ENCODE results near the gene ANKRD12.
A peak's percentile ranks its signal among the peaks of the same experiment; 100 is the strongest.

The ANKRD12 gene

DNA sequence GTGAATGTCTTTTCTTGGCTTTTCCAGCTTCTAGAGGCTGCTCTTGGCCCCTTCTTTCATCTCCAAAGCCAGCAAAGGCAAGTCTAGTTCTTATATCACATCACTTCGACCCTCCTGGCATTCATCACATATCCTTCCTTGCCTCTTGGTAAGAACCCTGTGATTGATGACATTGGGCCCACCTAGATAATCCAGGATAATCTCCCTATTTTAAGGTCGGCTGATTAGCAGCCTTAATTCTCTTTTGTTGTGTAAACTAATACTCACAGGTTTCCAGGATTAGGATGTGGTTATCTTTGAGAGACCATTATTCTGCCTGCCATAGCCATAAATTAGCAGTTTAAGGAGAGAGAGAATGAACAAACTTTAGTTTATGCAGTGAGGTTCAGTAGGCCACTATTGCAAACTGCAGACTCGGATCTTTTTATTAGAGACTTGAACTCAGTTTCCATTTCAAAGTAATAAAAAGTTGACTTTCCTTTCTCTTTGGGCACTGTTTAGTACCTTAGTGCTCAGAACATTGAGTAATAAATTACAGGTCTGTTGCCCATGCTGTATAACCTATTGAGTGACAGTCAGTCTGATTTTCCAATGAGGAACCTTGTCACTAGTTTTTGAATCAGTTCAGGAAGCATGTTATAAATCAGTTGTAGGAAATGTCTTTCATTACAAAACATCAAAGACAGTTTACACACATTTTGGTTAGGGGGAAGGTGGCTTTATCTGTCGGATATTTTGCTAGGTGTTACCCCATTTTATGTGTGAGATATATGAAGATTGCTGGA, 29.6 kb upstream of the ANKRD12 start:
- no peak for DNase-seq (ENCODE audit: low spot score)

DNA sequence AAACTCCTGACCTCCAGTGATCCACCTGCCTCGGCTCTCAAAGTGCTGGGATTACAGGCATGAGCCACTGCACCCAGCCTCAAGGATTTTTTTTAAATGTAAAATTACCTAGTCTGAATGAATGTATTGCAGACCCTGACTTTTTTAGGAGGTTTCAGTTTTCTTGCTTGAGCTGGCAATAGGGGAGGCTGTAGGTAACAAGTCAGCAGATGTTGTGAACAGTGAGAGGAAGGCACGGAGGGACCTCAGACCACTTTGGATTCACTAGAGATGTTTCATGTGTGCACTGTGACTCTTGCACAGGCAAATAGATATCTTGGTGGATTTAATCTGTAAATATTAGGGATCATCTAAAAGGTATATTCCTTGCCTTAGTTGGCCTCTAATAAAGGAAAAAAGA, 27.7 kb upstream of the ANKRD12 start:
- DNase-seq (ENCODE audit: low spot score): no peak

DNA sequence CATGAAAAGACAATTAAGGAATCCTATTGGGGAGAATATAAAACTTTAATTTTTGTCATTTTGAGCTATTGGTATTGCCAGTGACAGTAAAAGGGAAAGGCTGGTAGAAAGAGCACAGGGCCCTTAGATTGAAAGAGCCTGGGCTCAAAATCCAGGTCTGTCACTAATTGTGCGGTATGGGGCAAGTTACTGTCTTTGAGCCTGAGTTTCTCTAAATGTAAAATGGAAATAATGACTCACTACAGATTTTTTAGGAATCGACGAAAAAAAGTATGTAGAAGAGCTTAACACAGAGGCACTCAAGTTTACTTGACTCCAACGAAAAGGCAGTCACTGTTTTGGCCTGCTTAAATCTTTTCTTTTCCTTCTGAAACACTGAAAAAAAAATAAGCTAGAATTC, 27.1 kb upstream of the ANKRD12 start:
- no peak for DNase-seq (ENCODE audit: low spot score)

DNA sequence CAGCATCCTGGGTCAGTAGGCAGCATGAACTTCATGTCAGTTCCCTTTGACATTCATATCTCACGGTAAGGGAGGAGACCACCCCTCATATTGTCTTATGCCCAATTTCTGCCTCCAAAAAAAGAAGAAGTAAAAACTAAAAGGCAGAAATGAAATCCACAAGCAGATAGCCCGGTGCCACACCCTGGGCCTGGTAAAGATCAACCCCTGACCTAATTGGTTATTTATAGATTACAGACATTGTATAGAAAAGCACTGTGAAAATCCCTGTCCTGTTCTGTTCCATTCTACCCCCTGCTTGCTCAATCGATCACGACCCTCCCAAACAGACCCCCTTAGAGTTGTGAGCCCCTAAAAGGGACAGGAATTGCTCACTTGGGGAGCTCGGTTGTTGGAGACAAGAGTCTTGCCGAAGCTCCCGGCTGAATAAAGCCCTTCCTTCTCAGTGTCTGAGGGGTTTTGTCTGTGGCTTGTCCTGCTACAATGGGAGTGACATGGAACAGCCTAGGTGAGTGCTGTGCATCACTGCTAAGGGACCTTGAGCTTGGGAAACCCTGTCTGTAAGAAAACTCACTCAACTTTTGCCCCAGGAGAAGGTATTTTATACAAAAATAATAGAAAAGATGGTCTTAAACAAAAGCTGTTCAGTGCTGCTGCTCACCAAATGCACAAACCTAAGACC, 23.0 kb upstream of the ANKRD12 start:
- no peak for DNase-seq (ENCODE audit: low spot score)

DNA sequence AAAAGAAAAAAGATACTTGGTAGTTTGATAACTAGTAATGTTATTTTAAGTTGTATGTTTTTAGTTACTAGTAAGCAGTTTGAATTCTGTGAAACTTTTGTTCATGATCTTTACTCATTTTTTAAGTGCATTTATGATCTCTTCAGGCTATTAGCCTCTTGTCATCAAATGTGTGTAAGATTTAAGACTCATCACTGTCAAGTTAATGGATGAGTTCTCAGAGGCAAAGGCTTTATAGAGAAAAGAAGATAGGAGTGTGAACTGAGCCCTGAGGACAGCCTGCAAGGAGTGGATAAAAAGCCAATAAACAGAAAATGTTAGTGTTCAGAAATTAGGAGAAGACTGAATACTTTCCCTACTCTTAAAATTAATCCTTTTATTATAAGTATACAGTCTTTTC, 20.6 kb upstream of the ANKRD12 start:
- DNase-seq (ENCODE audit: low spot score): no peak

DNA sequence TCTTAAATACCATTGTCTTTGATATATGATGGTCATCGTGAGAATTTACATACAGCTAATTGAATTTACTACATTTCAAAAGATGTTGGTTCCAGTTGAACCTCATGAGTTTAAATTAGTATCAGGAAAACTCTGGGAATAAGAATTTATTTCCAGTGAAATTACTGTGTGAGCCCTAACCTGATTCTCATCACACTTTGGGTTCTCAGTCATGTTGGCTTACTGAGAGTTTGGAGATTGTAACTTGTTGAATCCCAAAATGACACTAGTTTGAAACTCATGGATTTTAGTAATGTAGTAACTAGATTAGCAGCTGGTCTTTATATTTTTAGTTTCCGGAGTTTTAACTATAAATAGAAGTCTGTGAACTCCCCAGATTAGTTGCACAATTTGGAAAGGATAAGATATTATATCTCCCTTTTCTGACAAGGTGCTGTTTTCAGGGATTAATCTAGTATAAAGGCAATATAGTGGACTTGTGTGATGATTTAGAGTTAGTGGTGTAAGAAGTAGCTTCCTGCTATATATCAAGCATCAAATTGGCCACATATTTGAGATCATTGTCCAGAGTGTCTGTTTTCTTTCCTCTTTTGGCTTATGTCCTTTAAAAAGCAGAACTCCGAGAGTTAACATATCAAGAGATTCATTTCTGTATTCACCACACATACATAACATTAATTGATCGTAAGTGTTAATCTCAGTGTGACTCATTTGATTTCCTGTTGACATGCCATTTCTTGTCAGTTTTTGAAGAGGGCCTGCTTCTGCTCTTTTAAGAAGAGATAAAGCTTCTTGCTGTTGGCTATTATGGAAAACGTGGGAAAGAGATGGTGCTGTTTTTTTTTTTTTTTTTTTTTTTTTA, 18.4 kb upstream of the ANKRD12 start:
- no peak for DNase-seq (ENCODE audit: low spot score)

DNA sequence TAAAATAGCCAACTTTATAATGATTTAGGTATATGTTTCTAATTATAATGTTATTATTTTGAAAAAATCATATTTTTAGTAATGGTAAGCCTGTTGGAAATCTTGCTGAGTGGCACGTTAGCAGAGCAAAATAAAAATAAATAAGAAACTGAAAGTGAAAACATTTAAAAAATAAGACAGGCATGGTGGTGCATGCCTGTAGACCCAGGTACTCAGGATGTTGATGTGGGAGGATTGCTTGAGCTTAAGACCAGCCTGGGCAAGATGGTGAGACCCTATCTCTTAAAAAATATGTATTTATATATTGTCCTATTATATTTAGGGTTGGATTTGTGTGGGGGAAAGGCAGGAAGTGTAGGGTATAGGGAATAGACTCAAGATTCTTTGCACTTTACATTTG, 15.8 kb upstream of the ANKRD12 start:
- no peak for DNase-seq (ENCODE audit: low spot score)

DNA sequence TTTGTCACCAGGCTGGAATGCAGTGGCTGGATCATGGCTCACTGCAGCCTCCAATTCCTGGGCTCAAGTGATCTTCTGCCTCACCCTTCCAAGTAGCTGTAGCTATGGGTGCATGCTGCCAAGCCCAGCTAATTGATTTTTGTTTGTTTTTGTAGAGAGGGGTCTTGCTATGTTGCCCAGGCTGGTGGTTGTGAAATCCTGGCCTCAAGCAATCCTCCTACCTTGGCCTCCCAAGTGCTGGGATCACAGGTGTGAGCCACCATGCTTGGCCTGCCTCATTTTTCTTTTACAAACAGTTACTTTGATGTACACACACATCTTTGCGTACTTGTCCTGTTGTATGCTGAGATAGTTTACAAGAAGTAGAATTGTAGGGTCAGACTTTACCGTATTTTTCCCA, 13.1 kb upstream of the ANKRD12 start:
- DNase-seq (ENCODE audit: low spot score): no peak

DNA sequence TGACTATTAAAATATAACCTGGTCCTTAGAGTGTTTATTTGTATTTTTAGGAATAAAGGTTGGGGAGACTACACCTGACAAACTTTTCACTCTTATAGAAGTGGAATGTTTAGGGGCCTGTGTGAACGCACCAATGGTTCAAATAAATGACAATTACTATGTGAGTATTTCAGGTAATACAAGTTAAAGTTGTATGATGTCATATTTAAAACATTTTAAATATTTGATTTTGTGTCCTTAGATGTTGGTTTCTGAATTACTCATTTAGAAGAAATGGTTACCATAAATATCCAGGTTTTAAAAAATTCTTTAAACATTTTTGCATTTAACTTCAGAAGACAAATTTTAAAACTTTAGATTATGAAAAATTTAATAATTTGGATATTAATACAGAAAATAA, 11.8 kb upstream of the ANKRD12 start:
- no peak for DNase-seq (ENCODE audit: low spot score)

DNA sequence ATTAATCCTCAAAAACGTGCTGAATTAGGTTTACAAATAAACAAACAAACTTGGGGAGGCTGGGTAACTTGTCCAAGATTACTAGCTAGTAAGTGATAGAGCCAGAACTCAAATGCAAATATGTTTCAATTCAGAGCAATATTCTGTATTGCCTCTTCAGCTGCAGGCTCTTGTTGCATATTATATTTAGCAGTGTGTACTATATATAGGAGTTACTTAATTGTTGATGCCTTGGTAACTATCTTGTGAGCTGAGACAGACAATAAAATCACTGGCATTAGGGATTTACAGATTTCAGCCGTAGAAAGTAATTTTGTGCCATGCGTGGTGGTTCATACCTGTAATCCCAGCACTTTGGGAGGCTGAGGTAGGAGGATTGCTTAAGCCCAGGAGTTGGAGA, 10.2 kb upstream of the ANKRD12 start:
- DNase-seq (ENCODE audit: low spot score): no peak

DNA sequence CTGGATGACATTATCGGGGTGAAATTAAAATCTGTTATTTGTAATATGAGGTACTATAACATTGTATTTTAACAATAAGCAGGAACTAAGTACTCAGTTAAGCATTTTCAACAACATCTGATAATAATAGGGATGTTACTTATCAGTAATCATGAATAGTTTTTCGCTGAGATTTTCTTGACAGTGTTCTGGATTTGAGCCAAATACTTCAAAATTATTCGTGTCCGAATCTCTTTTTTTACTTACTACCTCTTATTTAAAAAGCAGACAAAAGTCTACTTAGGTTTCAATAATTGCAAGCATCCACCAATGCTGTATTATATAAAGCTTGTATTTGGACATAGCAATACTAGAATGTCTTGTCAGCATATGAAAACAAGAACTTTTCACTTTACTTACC, 6.4 kb upstream of the ANKRD12 start:
- no peak for DNase-seq (ENCODE audit: low spot score)

DNA sequence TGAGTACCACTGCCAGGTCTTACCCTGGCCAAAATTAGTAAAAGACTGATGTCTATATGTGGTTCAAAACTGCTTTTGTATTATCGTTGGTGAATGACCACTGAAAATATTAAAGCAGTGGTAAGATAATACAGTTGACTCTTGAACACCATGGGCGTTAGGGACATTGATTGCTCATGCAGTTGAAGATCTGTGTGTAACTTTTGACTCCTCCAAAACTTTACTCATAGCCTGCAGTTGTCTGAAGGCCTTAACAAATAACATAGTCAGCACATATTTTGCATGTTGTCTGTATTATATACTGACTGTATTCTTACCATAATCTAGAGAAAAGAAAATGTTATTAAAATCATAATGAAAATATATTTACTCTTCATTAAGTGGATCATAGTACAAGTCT, 5.8 kb upstream of the ANKRD12 start:
- no peak for DNase-seq (ENCODE audit: low spot score)

DNA sequence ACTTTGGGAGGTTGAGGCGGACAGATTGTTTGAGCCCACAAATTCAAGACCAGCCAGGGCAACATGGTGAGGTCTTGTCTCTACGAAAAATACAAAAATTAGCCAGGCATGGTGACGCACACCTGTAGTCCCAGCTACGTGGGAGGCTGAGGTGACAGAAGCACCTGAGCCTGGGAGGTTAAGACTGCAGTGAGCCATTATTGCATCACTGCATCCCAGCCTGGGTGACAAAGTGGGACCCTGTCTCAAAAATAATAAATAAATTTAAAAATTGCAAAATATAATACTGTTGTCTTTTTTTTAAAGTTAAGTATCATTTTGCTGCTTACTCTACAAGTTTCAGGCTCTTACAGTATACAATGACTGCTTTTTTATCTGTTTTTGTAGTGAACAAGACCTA, 4.0 kb upstream of the ANKRD12 start:
- DNase-seq (ENCODE audit: low spot score): no peak

DNA sequence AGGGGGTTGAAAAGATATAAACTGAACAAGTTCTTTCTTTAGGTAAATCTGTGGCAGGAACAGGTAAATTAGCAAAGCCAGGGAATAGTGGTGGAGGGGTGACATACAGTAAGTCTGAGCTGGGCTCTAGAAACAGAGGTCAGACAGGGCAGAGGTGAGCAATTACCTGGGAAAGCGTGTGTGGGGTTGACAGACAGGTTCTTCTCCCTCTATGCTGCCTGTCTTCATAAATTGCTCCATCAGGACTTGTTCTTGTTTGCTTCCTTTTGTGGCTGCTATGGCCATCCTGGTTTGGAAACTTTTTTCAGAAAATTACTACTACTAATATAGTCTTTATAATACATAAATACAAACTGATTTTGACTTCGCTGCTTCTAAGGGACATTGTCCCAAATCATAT, 3.4 kb upstream of the ANKRD12 start:
- no peak for DNase-seq (ENCODE audit: low spot score)

DNA sequence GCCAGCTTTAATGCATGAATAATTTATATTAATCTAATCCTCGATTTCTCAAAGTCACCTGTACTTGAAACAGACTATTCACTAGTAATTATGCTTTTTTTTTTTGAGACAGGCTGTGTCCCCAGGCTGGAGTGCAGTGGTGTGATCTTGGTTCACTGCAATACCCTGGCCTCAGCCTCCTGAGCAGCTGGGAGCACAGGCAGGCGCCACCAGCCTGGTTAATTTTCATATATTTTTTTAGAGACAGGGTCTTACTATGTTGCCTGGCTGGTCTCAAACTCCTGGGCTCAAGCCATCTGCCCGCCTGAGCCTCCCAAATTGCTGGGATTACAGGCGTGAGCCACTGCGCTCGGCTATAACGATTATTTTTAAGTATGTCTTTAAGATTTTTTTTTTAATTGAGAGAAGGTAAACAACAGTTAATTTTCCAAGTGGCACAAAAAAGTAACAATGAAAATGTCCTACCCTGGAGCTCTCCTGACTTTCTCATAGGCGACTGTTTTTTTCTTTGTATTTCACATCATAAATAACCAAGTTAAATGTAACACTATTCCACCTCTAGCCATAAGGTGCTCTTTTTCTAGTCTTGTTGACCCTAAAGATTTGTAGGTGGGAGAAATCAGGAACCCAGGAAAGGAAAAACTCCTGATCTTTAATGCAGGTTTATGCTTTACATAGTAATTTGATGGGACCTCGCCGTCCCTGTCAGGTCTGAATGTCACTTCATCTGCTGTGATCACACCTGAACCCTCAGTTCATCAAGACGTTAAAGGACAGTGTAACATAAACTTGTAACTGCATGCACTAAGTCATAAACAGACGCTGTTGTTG, 1.3 kb upstream of the ANKRD12 start:
- no peak for DNase-seq (ENCODE audit: low spot score)

DNA sequence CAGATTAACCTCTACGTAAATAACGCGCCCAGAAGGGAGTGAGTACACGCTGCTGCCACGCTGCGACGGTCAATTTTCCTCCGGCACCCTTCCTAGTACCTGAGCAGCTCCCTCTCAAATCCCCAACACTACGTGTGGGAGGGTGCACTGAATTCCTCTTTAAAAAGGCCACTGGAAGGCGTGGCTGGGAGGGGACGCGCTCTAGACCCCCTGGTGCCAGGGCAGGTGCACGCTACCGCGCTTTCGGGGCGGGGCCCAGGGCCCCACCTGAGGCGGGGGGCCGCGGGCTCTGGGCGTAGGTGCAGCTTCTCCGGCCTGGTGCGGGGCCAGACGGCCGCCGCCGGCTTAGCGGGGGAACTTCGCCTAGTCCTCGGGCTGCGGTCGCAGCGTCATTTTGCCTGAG, 668 bp upstream of the ANKRD12 start:
- DNase-seq (ENCODE audit: low spot score): peak; percentile 48

DNA sequence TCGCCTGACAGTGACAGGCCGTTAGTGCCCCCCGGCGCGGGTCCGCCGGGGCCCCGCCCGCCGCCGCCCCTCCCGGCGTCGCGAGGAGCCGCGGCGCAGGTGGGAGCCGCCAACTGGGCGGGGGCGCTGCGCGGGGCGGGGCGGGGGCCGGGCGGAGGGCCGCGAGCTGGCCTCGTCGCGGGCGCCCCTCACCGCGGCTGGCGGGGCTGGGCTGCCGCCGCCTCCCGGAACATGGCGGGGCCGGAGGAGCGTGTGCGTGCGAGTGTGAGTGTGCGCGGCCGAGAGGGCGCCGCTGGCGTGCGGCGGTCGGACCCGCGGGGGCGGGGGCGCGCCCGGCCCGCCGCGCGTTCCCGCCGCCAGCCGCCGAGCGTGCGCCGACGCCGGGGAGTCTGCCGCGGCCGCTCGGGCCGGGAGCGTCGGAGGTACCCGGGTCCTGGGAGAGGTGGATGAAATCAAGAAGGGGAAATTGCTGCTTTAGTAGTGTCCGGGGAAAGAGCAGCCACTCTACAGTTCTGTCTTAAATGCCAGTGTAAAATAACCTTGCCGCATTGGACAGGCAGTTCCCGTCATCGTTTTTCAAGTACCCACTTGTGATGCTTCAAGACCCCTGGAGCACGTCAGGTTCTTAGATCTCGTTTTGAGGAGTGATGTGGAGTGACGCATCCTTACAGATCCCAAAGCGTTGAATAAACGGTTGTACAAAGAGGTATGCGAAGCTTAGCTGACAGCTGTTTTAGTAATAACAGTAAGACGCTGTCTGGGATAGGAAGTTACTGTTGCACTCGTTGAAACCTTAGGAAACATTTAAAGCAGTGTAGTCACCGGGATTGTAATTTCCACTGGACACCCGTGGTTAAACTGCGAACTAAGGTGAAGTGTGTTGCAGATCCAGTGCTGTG, 836 bp downstream of the ANKRD12 start:
- DNase-seq (ENCODE audit: low spot score): peak; percentile 74

DNA sequence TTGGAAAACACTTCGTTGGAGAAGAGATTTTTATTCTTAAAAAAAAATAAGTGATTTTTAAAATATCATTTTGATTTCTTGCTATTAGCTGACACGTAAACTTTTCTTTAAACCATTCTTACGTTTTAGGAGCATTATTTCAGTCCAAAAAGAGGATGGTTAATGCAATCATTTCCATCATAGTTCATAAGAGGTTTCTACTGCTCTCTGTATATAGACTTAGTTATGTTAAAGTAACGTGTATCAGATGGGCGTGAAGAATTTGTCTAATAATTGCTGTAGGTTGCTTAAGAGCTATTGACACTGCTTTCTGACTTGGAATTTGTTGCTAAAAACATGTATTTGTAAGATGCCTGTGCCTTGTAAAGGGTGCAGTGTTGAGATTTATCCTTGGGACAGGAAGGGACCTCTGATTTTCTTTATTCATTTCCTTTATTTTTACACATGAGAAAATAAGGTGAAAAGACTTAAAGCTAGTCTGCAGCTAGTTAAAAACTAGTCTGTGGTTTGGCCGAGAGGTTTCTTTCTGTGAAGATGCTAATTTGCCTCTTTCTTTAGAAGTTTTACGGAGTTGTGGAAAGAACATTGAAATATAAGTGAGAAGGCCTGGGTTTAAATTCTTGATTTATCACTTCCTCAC, 2.9 kb downstream of the ANKRD12 start:
- no peak for DNase-seq (ENCODE audit: low spot score)

DNA sequence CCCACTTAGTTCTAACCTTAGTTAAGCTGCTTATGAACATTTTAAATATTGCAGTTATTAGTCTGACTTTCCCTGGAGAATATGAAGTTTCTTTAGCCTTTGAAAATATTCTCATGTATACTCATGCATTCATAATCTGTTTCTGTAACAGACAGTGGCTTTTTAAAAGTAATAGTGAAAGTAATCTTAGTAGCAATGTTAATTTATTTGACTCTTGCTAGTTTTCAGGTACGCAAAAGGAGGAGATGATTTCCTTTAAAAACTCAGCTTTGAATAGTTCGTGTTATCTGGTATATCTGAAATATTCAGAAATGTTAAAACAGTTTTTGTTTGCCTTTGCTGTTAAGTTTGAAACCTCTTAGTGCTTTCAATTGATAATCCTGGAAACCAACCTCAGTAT, 3.8 kb downstream of the ANKRD12 start:
- no peak for DNase-seq (ENCODE audit: low spot score)

DNA sequence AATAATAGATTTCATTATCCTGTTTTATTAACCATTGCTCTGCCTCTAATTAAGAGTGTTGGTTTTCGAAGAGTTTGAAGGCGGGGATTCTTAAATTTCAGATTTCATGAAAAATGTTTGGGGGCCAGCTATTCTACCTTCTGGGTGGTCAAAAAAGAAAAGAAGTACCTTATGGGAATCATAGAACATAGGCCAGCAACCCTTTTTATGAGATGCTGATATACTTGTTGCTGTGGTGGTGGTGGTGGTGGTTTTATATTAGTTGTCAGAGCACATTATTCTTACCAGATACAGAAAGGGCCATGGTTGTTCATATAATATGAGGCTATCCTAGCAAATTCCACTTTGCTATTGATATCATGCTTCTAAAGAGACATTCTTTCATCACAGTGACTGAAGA, 4.4 kb downstream of the ANKRD12 start:
- no peak for DNase-seq (ENCODE audit: low spot score)

DNA sequence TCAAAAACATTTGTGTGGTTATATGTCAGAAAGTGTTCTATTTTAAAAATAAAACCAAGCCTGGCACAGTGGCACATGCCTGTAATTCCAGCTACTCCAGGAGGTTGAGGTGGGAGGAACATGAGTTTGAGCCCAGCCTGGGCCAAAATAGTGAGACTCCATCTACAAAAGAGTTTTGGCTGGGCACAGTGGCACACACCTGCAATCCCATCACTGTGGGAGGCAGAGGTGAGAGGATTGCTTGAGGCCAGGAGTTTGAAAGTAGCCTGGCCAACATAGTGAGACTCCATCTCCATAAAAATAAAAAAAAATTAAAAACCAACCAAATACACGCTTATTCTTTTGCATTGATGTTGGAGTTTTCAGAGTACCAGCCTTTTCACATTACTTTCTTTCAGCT, 9.6 kb downstream of the ANKRD12 start:
- DNase-seq (ENCODE audit: low spot score): no peak
